COLO829 (cell line): Measurements from ENCODE around the gene PSMB5.

Experiments used
- DNase-seq: peaks from one replicate; pipeline ENCODE4 v3.0.0; 2012; ENCODE audit warnings: low spot score

PSMB5 gene

DNA sequence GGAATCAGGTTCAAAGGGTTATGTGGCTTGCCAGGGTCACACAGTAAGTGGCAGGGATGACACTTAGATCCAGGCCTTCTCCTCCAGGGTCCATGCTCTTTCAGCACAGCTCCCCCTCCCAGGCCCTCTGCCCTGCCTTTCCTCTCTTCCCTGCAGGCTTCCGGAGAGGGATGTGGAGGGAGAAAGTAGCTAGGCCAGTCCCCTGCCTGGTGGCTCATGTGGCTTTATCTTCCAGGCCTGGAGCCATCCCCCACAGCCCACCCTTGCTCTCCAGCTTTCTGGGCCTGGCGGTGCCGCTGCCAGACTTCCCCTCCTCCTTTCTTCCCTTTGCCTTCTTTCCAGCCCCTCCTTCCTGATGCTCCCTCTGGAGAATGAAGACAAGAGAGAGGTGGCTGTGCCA, 9.1 kb upstream of the PSMB5 start:
- no peak for DNase-seq

GRCh38 chr14:23043145-23043544, 8.4 kb upstream of the PSMB5 start:
- DNase-seq: no peak

GRCh38 chr14:23042162-23042965, 7.7 kb upstream of the PSMB5 start, which contains the start of gene PSMB11:
TSS of gene PSMB11 (plus strand) at chr14:23042212. CDS start at chr14:23042226, 14 bp downstream.
- no peak for DNase-seq

DNA sequence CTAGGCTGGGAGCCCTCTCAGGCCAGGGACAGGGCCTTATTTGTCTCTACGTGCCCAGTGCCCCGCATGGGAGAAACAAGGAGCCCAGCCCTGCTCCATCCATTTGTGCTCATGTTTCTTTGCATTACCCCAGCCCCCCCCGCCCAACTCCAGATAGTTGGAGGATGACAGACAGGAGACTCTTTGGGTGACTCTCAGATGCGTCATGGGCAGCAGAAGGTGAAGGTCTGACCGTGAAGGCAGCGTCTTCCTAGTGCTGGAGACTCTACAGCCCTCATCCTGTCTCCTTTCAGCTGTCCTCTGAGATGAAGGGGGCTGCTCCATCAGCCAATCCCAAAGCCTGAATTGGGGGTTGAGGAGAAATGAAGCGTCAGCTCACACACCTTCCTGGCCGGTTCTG, 7.0 kb upstream of the PSMB5 start:
- DNase-seq: no peak

DNA sequence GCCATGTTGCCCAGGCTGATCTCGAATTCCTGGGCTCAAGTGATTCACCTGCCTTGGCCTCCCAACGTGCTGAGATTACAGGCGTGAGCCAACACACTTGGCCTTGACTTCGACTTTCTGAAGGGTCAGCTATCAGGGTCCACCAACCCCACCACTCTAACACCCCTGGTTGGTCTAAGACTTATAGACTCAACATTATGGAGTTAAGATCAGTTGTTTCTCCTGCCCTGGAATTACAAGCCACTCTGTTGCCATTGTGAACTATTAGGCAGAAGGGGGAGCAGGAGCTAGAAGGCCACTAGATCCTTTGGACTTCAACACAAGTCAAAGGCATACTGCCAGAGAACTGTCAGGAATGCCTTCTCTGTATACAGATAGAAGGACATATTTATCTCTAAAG, 5.4 kb upstream of the PSMB5 start:
- DNase-seq: no peak

DNA sequence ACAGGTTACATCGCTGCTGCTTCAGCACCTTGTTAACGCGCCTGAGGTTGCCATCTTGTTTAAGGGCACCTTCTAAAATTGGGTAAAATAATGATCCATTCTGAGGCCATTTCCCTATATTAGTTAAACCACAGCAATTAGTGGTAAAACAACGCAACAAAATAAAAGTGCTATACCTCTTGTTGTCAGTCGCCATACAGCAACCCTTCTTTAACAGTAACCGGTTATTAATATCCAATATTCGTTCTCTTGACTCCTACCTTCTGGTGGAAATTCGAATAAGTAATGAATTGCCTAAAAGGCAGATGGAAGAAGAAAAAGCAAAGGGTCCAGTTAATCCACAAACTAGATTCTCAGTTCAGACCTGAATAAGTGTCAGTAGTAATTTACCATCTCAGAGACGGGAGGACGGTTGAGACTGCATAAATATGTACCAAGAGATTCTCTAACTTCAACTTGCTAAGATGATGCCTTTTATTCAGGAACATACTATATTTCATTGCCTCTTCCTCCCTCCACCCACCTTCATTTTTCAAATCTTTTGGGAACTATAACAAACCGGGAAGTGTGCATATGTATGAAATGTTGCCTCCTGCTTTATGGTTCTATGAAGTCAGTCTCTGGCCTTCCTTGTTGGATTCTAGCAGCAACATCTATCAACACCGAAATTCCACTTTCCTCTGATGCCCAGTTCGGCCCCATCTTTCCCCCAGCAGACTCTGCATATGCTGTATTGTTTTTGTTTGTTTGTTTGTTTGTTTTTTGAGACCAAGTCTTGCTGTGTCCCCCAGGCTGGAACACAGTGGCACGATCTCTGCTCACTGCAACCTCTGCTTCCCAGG, 824 bp upstream of the PSMB5 start:
- no peak for DNase-seq

DNA sequence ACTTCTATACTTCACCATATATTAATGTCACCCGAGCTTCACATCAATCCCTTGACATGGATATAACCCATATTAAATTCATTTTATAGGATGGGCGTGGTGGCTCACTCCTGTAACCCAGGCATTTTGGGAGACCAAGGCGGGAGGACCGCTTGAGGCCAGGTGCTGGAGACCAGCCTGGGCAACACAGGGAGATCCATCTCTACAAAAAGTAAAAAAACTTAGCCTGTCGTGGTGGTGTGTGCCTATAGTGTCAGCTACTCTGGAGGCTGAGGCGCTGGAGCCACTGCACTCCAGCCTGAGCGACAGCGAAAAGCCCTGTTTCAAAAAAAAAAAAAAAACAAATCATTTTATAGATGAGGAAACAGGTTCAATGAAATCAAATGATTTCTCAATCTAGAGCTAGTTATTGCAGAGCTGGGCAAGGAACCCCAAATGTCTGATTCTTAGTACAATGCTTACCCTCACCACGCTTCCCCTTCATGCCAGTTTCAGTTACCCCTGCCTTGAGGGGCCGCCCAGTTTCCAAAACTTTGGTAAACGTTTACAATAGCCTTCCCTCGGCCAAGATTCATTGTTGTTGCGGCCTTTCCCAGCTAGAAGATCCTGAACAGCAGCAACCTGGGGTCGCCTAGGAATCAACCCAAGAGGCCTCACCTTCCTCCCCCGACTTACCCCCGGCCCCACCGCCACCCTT, 751 bp downstream of the PSMB5 start:
- no peak for DNase-seq

- DNase-seq: no peak
Measured at GRCh38 chr14:23033251-23033727, 1.4 kb downstream of the PSMB5 start.

DNA sequence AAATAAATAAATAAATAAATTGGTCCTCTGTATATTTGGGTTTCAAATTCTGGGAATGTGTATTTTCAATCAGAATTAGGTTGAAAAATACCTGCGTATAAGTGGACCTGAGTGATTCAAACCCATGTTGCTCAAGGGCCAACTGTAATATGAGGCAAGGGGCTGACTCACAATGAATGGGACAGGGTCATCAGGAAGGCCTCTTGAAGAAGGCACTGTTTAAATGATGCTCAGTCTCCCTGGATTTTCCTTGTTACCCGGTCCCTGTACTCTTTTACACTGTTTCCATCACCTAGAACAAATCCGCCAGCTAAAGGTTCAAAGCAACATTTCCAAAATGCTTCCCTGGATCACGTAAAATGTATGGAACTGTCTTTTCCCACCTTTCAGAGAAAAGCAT, 3.8 kb downstream of the PSMB5 start:
- DNase-seq: no peak

- no peak for DNase-seq
Measured at GRCh38 chr14:23028799-23029198, 5.9 kb downstream of the PSMB5 start.

- DNase-seq: no peak
Measured at GRCh38 chr14:23025151-23025814, 9.4 kb downstream of the PSMB5 start.

GRCh38 chr14:23024612-23025075, 10.1 kb downstream of the PSMB5 start:
- no peak for DNase-seq

- DNase-seq: no peak
Measured at GRCh38 chr14:23023795-23024152, 10.9 kb downstream of the PSMB5 start.

DNA sequence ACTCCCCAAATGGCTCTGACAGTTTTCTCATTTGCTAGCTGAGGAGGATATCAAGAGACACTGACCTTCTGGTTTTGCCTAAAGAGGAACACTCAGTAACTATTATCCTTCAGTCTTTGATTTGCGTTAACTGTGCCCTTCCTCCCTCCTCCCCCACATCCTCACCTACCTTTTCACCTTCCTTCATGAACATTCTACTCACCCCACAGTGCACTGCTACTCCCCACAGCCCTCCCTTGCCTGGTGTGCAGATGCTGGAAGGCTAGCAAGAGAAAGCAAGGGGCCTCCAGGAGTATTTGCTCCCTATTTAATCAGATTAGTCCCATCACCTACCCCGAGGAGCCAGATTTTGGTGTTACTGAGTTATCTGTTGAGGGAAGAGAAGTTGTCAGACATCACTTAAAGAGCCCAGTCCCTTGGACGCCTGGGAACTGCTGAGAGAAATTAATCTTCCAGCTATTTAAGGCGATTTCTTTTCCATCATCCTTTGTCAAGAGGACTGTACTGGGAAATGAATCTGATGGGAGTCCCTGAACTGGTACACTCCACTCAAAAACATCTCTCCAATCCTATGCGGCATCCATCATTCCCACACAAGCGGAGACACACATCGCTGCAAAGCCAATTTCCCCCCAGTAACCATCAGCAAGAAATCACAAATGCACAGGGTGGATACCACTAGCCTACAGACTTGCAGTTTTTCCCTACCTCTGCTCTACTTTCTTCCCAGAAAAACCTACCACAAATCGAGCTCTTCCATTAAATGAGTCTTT, 11.5 kb downstream of the PSMB5 start:
- DNase-seq: no peak

DNA sequence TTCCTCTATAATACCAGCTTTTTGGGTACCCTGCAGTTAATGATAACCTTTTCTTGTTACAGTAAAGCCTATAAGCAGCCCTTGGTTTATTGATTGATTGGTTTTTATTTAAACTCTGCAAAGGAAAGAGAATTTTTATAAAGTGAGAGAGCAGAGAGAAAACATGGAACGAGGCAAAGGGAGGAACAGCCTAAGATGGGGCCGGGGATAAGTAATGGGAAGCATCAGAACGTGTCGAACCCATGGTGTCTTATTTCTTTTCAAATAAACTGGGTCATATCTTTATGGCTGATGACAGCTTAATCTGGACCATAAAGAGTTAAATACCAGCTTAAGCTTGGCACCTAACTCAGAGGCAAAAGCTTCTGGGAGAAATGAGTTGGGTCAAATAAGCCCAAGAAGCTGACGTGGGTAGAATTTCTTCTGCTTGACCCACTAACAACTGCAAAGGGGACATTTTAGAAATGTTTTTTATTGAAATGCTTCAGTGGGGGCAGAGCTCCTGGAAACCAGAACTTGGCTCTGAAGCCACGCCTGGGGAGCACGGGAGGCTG, 12.7 kb downstream of the PSMB5 start:
- no peak for DNase-seq

GRCh38 chr14:23021434-23021833, 13.3 kb downstream of the PSMB5 start:
- DNase-seq: no peak

- no peak for DNase-seq
Measured at GRCh38 chr14:23020143-23021128, 14.3 kb downstream of the PSMB5 start.

DNA sequence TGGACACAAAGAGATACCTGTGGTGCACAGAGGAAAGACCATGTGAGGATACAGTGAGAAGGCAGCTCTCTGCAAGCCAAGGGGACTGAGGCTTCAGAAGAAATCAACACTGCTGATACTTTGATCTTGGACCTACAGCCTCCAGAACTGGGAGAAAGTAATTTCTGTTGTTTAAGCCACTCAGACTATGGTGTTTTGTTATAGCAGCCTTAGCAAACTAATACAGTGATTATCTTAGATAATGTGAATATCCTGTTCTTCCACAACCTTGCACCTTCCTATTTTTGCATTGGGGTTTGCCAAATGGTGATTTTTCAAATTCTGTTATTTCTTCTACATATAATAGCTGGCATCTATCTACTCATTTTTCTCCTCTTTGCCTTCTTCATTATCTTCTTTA, 16.6 kb downstream of the PSMB5 start:
- DNase-seq: no peak

DNA sequence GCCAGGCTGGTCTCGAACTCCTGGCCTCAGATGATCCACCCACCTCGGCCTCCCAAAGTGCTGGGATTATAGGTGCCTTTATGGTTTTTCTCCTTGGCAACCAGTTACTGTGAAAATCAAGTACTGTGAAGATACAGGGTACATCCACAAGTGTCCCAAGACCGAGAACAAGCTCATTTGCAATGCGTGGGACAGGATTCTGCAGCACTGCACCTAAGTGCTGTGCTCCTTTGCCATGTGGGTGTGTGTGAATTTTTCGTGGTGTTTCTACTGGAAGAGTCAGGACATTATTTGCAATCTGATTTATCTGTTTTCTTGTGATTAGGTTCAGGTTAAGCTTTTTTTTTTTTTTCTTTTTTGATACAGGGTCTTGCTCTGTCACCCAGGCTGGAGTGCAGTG, 17.6 kb downstream of the PSMB5 start:
- DNase-seq: no peak

GRCh38 chr14:23015618-23016017, 19.1 kb downstream of the PSMB5 start:
- DNase-seq: no peak
